GM12872 (cell line): ENCODE results near the gene PTP4A1.

Source experiments
- CTCF ChIP-seq: IDR thresholded peaks from 3 replicates; pipeline ENCODE4 v1.5.1; 2011; ENCODE audit warnings: low read depth, mild to moderate bottlenecking, low read length, moderate library complexity; ENCODE audit not compliant: insufficient read depth

The PTP4A1 gene

GRCh38 chr6:63571361-63572043, 778 bp upstream of the PTP4A1 start:
- no peak for TF ChIP-seq CTCF

- TF ChIP-seq CTCF = no peak
Observed at GRCh38 chr6:63572747-63573075, 431 bp downstream of the PTP4A1 start.

- TF ChIP-seq CTCF = no peak
Observed at GRCh38 chr6:63573076-63573898, 1.0 kb downstream of the PTP4A1 start.

GRCh38 chr6:63573899-63574553, 1.7 kb downstream of the PTP4A1 start:
- TF ChIP-seq CTCF = peak; percentile 68; the same call in 2 of the 3 replicates

- no peak for TF ChIP-seq CTCF
Observed at GRCh38 chr6:63574554-63574900, 2.2 kb downstream of the PTP4A1 start.

GRCh38 chr6:63576147-63576772, 4.0 kb downstream of the PTP4A1 start:
- no peak for TF ChIP-seq CTCF
